ENCODE results near the gene SLC4A3. TPM values are rescaled to one million over a fixed set of nuclear protein-coding genes. Genes with fewer than 3 reads are reported as not detected.

SLC4A3 gene
- 2.0 and 2.1 TPM in 2 replicates for total RNA-seq

GRCh38 chr2:219627103-219628100 is at the start of gene SLC4A3:
Gene SLC4A3 (plus strand): TSS chr2:219627630. CDS start chr2:219627993, 363 bp downstream.

DNA sequence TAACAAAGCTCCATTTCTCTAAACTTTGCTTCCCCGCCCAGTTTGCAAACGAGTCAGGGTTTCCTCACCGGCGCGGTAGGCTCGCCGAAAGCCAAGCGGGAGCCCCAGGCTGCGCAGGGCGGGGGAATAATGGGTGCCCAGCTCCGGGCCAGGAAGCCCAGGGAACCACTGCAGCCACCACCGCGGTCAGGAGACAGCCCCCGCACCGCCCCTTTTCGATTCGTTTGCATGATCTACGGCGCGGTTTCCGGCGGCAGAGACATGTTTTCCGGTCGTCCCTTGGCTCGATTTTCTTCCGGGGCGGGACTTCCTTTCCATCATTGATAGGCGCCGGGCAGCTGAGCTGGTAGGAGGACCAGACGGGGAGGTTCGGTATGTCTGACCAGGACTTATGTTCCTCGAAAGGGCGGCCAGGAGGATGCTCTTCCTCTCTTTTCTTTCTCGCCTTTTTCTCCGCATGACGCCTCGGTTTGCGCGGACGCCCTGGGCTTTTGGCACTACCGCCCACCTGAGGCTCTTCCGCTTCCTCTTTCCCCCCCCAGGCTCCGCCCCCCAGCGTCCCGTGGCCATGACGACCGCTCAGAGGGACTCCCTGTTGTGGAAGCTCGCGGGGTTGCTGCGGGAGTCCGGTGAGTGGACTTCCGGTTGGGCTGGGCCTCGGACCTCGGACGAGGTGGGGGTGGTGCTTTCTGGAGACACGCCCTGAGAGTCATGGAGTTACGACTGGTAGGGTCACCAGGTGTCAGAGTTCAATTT is 29.7 kb upstream of the SLC4A3 start, which contains the start of gene STK11IP:
Gene STK11IP (plus strand): TSS at position 306 of the 756 bp plus-strand sequence. CDS start 263 bp downstream, at position 569.

Other genes with a start within 250 kb of the SLC4A3 start
- gene DNPEP, start 239.7 kb upstream of the SLC4A3 start, total RNA-seq, result 106 and 116 TPM in 2 replicates
- gene DES, start 209.3 kb upstream of the SLC4A3 start, total RNA-seq, result 0.71 and 3.7 TPM in 2 replicates
- 3.7 and 9.8 TPM in 2 replicates for gene SPEG, start 192.8 kb upstream of the SLC4A3 start, total RNA-seq
- gene GMPPA, start 128.7 kb upstream of the SLC4A3 start, total RNA-seq, result 51.2 and 63.9 TPM in 2 replicates
- under 0.01 and 0.37 TPM in 2 replicates for gene ASIC4, start 113.1 kb upstream of the SLC4A3 start, total RNA-seq
- gene CHPF, start 83.8 kb upstream of the SLC4A3 start, total RNA-seq, result 74.4 and 134 TPM in 2 replicates
- gene TMEM198, start 83.6 kb upstream of the SLC4A3 start, total RNA-seq, result 1.3 and 1.8 TPM in 2 replicates
- gene OBSL1, start 56.1 kb upstream of the SLC4A3 start, total RNA-seq, result 37.8 and 56.8 TPM in 2 replicates
- 0.28 and 0.46 TPM in 2 replicates for gene INHA, start 55.3 kb upstream of the SLC4A3 start, total RNA-seq
- 11.4 and 17.0 TPM in 2 replicates for gene STK11IP, start 29.8 kb upstream of the SLC4A3 start, total RNA-seq

Measured in smooth muscle cell of bladder (primary cell).